Mucosa of stomach (tissue), 1 donor: ENCODE results near the gene SPACA6.

Experiments
- H3K27me3 ChIP-seq: one replicate; pipeline ENCODE4 v1.7.0; 2013; ENCODE audit warnings: mild to moderate bottlenecking, low read length; ENCODE audit not compliant: control insufficient read depth, insufficient read depth
- H3K36me3 ChIP-seq: one replicate; pipeline ENCODE4 v1.7.0; 2013; ENCODE audit warnings: low read length; ENCODE audit not compliant: control insufficient read depth, insufficient read depth
- H3K4me1 ChIP-seq: one replicate; pipeline ENCODE4 v1.7.0; 2013; ENCODE audit warnings: mild to moderate bottlenecking, low read length; ENCODE audit not compliant: control insufficient read depth, insufficient read depth
- H3K4me3 ChIP-seq: one replicate; pipeline ENCODE4 v1.7.0; 2013; ENCODE audit warnings: low read length
- H3K9ac ChIP-seq: one replicate; pipeline ENCODE4 v1.7.0; 2013; ENCODE audit warnings: mild to moderate bottlenecking, low read length, moderate library complexity
- H3K9me3 ChIP-seq: one replicate; pipeline ENCODE4 v1.7.0; 2013; ENCODE audit warnings: mild to moderate bottlenecking, low read length, moderate library complexity; ENCODE audit not compliant: control insufficient read depth
- donor health status: Pancreatic carcinoma.

SPACA6 gene

DNA sequence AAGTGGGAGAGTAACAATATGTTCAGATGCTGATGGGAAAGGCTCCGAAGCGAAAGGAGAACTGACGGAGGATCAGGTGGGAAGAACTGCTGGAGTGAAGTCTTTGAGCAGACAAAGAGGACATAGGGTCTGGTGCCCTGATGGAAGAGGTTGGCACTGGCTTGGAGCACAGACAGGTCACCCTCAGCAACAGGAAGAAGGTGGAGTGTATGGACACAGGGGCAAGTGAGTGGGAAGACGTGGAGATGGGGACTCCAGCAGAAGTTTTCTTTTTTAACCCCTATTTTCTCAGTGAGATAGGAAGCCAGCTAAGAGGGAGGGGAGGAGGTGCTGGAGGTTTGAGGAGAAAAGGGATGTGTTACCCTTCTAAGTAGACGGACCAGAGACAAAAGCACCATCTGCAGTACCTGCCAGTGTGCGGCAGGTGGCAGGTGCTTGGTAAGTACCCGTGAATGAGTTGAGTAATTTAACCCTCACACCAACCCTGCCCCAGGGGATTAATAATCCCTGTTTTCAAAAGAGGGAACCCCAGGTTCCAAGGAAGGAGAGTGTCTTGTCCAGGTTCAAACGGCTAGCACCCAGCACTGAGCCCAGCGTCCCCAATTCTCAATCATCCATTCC is 19.4 kb downstream of the SPACA6 start:
- Histone ChIP-seq H3K27me3 (no peaks in the 10 kb centered on the region), H3K36me3 (no peaks in the 10 kb centered on the region), H3K4me1 (no peaks in the 10 kb centered on the region), H3K9ac (no peak overlapping the region), H3K4me3 (no peak overlapping the region), H3K9me3 (no peaks in the 10 kb centered on the region)

DNA sequence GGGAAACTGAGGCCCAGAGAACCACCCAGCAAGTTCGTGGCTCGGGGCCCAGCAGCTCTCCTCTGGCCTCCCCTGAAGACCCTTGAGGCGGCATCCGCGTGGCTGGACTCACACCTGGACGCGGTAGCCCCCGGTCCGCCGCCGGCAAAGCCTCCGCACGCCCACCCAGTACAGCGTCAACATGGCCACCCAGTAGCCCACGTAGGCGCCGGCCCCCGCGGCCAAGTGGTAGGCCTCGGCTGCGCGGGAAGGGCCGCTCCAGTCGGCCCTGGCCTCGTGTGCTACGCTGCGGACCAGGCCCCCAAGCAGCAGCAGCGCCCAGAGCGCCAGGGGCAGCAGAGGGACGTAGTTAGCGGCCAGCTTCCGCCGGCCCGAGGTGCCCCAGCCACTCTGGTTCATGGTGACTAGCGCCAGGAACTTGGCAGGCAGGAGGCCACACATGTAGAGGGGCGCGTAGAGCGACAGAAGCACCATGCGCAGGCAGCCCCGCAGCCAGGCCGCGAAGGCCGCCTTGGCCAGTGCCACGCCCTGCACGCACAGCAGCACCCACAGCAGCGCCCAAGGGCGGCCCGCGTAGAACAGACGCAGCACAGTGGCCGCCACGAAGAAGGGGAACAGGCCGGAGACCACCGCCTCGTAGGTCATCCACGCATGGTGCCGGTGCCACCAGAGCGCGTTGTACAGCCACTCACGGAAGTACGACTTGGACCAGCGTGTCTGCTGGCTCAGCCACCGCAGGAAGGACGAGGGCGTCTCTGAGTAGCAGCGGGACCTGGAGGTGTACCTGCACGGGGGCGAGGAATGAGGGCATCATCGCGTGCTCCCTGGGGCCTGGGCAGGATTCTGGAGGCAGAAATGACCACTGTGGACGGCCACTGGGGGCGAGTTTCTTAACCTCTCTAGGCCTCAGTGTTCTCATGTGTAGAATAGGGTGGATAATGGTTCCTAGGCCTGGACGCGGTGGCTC is 20.5 kb downstream of the SPACA6 start:
- H3K36me3 ChIP-seq, result no peaks in the 10 kb centered on the region
- no peak overlapping the region for H3K9ac ChIP-seq

DNA sequence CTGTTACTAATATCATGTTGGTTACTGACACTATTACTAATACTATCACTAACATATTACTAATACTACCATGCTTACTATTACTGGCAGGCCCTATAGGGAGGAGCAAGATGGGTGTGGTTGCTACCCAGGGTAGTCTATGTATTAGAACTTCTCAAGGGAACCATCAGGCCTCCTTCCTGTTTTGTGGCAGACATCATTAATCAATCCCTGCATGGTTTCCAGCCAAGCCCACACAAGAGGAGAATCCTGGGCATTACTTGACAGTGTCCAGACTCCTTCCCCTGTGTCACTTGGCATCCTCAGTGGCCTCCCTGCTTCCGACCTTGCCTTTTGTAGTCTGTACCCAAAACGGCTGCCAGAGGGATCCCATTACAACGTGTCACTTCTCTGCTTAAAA is 21.7 kb downstream of the SPACA6 start:
- H3K27me3 ChIP-seq, result peaks cover 11% of the 10 kb centered on the region

More for the DNA sequence above, 20.5 kb downstream of the SPACA6 start:
- no peaks in the 10 kb centered on the region for H3K9me3 ChIP-seq
- no peaks in the 10 kb centered on the region for H3K27me3 ChIP-seq
- H3K4me3 ChIP-seq, result no peak overlapping the region
- H3K4me1 ChIP-seq, result no peaks in the 10 kb centered on the region

DNA sequence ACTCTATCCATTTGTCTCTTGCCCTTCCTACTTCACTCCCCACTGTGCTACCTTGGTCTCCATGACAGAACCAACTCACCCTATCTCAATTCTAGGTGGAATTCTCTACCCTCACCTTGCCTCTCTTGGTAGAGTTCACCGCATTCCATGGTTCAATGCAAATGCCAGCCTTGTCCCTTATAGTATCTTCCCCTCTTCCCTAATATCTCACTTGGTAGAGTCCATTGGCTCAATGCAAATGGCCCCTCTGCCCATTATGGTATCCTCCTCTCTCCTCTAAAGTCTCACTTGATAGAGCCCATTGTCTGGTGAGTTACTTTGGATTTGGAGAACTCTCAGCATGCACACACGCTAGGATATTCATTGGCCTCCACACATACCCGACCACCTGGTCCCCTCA is 22.7 kb downstream of the SPACA6 start:
- Histone ChIP-seq H3K9me3 (no peaks in the 10 kb centered on the region), H3K27me3 (peaks cover 20% of the 10 kb centered on the region), H3K4me1 (no peaks in the 10 kb centered on the region), H3K36me3 (no peaks in the 10 kb centered on the region), H3K4me3 (no peak overlapping the region), H3K9ac (no peak overlapping the region)

More for the DNA sequence above, 21.7 kb downstream of the SPACA6 start:
- no peaks in the 10 kb centered on the region for H3K4me1 ChIP-seq
- H3K36me3 ChIP-seq, result no peaks in the 10 kb centered on the region
- H3K9me3 ChIP-seq, result no peaks in the 10 kb centered on the region
- H3K4me3 ChIP-seq, result no peak overlapping the region
- H3K9ac ChIP-seq, result no peak overlapping the region

DNA sequence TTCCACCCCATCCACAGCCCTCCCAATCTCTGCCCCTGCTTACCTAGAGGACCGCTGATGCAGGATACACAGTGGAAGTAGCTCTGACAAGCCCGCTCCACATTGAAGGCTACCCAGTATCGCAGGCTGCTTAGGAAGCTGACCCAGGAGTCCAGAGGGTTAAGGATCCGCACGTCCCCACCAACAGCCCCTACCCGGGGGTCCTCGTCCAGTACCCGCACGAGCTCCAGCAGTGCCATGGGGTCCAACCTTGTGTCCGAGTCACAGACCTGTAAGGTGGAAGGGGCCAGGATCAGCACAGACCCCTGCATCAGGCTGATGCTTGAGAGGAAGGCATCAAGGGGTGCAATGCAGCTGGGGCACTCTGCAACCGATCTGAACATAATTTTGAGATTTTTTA is 23.8 kb downstream of the SPACA6 start:
- no peaks in the 10 kb centered on the region for H3K36me3 ChIP-seq
- H3K4me1 ChIP-seq, result no peaks in the 10 kb centered on the region
- H3K9ac ChIP-seq, result no peak overlapping the region
- no peaks in the 10 kb centered on the region for H3K9me3 ChIP-seq
- H3K27me3 ChIP-seq, result peaks cover 24% of the 10 kb centered on the region
- no peak overlapping the region for H3K4me3 ChIP-seq

DNA sequence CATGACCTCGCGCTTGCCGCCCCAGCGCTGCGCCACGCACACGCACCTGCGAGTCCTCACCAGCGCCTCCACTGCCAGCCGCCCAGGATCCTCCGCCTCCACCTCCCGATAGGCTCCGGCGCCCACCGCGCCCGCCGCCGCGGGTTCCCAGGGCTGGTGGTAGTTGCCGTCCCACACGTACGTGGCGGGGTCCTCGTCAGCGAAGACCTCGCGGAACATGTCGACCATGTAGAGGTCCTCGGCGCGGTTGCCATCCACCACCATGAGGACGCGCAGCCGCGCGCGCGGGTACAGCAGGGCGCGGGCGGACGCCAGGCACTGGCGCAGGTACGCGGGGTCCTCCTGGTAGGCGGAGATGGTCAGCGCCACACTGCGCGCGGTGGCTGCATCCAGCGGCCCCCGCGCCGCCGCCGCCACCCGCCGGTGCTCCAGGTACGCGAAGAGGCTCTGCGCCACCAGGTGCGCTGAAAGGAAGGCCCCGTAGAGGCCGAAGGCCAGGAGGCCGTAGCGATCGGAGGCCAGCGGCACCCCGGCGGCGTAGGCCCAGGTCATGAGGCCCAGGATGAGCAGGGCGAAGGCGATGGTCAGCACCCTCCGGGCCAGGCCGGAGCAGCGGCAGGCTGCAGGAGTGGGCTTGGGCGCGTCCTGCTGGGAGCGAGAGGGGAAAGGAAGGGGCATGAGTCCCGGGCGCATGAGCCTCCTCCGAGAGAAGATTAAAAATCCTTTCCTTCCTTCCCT is 26.3 kb downstream of the SPACA6 start:
- Histone ChIP-seq H3K4me3 (no peak overlapping the region), H3K27me3 (peaks cover 28% of the 10 kb centered on the region), H3K9ac (no peak overlapping the region), H3K36me3 (no peaks in the 10 kb centered on the region), H3K4me1 (no peaks in the 10 kb centered on the region), H3K9me3 (no peaks in the 10 kb centered on the region)

DNA sequence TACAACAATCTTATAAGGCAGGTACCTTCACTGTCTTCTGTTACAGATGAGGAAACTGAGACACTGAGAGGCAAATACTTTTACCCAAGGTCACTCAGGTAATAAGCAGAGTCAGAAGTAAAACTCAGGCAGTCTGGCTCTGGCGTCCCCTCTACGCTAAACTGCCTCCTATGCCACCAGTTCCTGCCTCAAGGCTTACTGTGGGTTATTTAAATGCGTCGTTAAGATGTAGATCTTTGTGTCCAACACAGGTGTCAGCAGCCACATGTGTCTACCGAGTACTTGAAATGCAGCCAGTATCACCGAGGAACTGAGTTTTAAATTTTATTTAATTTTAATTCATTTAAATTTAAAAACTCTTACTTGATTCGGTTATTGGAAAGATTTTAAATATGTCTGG is 28.8 kb downstream of the SPACA6 start:
- H3K36me3 ChIP-seq, result no peaks in the 10 kb centered on the region

DNA sequence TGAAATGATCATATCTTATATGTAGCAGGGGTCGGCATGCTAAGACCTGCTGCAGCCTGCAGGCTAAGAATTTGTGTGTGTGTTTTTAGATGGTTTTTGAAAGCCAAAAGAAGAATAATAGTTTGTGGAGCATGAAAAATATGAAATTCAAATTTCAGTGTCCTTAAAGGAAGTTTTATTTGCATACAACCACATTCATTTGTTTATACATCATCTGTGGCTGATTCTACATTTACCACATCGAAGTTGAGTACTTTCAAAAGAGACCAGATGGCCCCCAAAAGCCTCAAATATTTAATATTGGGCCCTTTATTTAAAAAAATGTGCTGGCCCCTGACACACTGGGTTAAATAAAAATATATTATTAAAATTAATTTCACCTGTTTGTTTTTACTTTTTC is 29.4 kb downstream of the SPACA6 start:
- H3K4me3 ChIP-seq, result no peak overlapping the region
- no peaks in the 10 kb centered on the region for H3K9me3 ChIP-seq
- no peaks in the 10 kb centered on the region for H3K4me1 ChIP-seq
- peaks cover 38% of the 10 kb centered on the region for H3K27me3 ChIP-seq
- no peaks in the 10 kb centered on the region for H3K36me3 ChIP-seq
- no peak overlapping the region for H3K9ac ChIP-seq

More for the DNA sequence above, 28.8 kb downstream of the SPACA6 start:
- Histone ChIP-seq H3K9me3 (no peaks in the 10 kb centered on the region), H3K9ac (no peak overlapping the region), H3K4me3 (no peak overlapping the region), H3K4me1 (no peaks in the 10 kb centered on the region), H3K27me3 (peaks cover 38% of the 10 kb centered on the region)

DNA sequence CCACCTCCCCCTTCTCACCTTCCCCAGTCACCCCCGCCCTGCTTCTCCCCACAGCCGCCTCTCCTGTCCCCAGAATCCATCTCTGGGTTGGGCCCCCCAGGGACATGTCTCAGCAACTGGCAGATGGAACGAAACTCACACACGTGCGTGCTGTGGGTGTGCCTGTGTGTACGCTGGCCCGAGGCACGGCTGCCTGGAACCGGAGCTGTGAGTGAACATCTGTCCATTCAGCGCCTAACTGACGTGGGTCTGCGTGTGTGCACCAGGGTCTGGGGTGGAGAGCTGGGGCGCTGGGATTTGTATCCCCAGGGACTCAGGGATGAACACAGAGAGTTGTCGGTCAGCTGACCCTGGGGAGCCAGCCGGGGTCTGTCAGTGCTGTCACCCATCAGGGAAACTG is 31.4 kb downstream of the SPACA6 start:
- Histone ChIP-seq H3K4me1 (no peaks in the 10 kb centered on the region), H3K9me3 (no peaks in the 10 kb centered on the region), H3K36me3 (no peaks in the 10 kb centered on the region), H3K9ac (no peak overlapping the region), H3K27me3 (peaks cover 30% of the 10 kb centered on the region), H3K4me3 (no peak overlapping the region)

DNA sequence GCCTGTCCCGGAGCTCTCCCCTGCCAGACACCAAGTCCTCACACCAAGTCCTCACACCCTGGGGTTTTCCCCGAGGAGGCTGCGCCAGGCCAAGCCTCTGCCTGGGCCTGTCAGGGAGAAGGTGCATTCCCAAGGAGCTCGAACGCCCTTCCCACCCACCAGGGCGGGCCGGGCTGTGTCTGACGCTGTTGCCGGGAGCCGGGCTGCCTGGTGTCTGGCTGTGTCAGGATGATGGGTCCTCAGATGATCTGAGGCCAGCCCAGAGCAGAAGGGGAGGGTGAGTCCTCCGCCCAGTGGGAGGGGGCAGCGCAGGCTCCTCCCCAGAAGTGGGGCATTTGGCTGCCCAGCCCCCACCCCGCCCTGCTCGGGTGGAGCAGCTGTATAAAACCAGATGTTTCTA is 32.9 kb downstream of the SPACA6 start:
- H3K36me3 ChIP-seq, result no peaks in the 10 kb centered on the region
- no peaks in the 10 kb centered on the region for H3K9me3 ChIP-seq
- peaks cover 19% of the 10 kb centered on the region for H3K27me3 ChIP-seq
- H3K4me3 ChIP-seq, result no peak overlapping the region
- H3K9ac ChIP-seq, result no peak overlapping the region
- no peaks in the 10 kb centered on the region for H3K4me1 ChIP-seq

DNA sequence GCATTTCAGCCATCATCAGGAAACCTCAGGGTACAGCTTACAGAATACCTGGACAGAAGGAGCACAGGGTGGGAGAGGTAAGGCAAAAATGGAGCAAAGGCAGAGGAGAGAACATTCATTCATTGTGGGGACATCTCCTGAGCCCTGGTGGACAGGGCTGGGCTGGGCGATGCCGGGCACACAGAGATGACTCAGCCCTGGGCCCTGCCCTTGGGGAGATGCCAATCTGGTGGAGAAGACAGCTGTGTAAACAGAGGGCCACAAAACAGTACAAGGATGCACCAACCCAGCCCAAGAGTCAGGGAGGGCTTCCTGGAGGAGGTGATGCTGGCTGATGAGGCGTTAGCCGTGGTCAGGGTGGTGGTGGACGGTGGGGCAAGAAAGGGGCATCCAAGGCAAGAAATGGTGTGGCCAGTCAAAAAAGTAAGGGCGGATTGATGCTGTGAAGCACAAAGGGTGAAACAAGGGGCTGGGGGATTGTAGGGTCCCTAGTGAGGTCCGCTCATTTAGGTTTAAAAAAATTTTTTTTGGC is 34.3 kb downstream of the SPACA6 start:
- Histone ChIP-seq H3K4me1 (no peaks in the 10 kb centered on the region), H3K27me3 (peaks cover 14% of the 10 kb centered on the region), H3K9ac (no peak overlapping the region), H3K36me3 (no peaks in the 10 kb centered on the region), H3K9me3 (no peaks in the 10 kb centered on the region), H3K4me3 (no peak overlapping the region)

DNA sequence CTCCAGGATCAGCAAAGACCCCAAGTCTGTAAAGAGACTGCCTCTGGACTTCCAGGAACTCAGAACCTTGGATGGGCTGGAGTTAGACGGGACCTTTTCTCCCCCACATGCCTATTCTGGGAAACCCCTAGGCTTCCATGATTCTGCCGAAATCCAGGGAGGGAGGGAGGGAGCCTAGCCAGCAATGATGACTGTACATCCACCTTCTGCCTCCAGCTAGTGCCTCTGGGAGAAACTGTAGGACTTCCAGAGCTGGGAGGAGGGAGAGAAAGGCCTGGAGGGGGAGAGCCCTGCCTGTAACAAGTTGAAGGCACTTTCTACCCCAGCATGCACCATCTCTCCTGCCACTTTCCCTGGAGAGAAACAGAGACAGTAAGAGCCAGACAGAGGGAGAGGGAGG is 36.7 kb downstream of the SPACA6 start:
- peaks cover 6% of the 10 kb centered on the region for H3K27me3 ChIP-seq
- H3K9me3 ChIP-seq, result no peaks in the 10 kb centered on the region
- no peak overlapping the region for H3K9ac ChIP-seq
- no peaks in the 10 kb centered on the region for H3K4me1 ChIP-seq
- no peaks in the 10 kb centered on the region for H3K36me3 ChIP-seq
- no peak overlapping the region for H3K4me3 ChIP-seq
